Keratinocyte (primary cell): ENCODE results near the gene SGSM1.

Source experiments
- EZH2 ChIP-seq: IDR thresholded peaks from one replicate; pipeline ENCODE4 v1.6.1; 2012; ENCODE audit warnings: inconsistent platforms, mild to moderate bottlenecking, low read length, moderate library complexity
- TF ChIP-seq, protein P1 (sequence below), 3 experiments: IDR thresholded peaks in 1 of 3; conservative IDR thresholded peaks in 1 of 3; optimal IDR thresholded peaks in 1 of 3; 2 replicates in 2 of 3; 3 replicates in 1 of 3; pipeline versions ENCODE3 to v1.5.1; 2011; ENCODE audit warnings: low read length in 3 of 3, mild to moderate bottlenecking in 3 of 3, moderate library complexity in 2 of 3, control low read depth in 1 of 3, inconsistent platforms in 1 of 3; ENCODE audit not compliant: insufficient read depth in 2 of 3; ENCODE audit errors: extremely low read depth in 1 of 3

DNA sequence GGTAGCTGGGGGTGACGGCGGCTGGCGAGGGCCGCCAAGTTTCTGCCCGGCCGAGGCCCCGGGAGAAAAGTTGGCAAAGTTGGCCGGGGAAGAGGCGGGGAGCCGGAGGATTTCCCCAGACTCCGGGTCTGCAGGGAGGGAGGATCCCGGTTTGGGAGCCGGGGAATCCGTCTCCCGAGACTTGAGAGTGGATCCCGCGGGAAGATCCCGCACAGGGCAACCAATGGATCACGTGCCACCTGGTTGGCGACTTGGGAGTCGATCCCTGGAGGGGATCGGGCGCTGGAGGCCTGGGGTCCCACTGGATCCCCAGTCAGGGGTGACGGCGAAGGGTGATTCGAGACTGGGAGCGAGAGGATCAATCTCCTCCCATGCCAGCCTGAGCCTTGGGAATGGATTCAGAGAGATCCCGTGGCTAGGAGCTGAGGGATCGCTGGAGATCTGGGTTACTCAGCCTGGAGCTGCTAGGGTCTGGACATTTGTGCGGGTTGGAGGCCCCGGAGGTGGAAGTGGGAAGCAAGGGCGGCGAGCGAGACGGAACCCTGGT, 146.9 kb downstream of the SGSM1 start:
- TF ChIP-seq, protein P1, sequence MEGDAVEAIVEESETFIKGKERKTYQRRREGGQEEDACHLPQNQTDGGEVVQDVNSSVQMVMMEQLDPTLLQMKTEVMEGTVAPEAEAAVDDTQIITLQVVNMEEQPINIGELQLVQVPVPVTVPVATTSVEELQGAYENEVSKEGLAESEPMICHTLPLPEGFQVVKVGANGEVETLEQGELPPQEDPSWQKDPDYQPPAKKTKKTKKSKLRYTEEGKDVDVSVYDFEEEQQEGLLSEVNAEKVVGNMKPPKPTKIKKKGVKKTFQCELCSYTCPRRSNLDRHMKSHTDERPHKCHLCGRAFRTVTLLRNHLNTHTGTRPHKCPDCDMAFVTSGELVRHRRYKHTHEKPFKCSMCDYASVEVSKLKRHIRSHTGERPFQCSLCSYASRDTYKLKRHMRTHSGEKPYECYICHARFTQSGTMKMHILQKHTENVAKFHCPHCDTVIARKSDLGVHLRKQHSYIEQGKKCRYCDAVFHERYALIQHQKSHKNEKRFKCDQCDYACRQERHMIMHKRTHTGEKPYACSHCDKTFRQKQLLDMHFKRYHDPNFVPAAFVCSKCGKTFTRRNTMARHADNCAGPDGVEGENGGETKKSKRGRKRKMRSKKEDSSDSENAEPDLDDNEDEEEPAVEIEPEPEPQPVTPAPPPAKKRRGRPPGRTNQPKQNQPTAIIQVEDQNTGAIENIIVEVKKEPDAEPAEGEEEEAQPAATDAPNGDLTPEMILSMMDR (optimal IDR thresholded peaks at IDR 0.05 in 1 of 3, IDR thresholded peaks at IDR 0.05 in 1 of 3, conservative IDR thresholded peaks at IDR 0.05 in 1 of 3; ENCODE audit: extremely low read depth in 1 of 3, insufficient read depth in 2 of 3, low read length in 3 of 3), result no peak
- no peak for TF ChIP-seq EZH2
